IPS-11a (cell line): ENCODE results near the gene CTAG2.
"Not testable (repeated sequence)": the region's sequence is repeated elsewhere in the genome, so short reads cannot be mapped to it uniquely, and the experiment has no call there.

Experiments used
- H3K4me3 ChIP-seq: one replicate; pipeline ENCODE4 v1.5.1; 2013; ENCODE audit warnings: low read depth, low read length, control low read depth

The CTAG2 gene

GRCh38 chrX:154653413-154653812 lies at the start of gene CTAG2:
TSS of gene CTAG2 (minus strand) at chrX:154653579. CDS start at chrX:154653515, 64 bp downstream.
- not testable (repeated sequence) for H3K4me3 ChIP-seq

- H3K4me3 ChIP-seq: no peak overlapping the region
Measured at GRCh38 chrX:154698630-154699248, 45.4 kb upstream of the CTAG2 start.

GRCh38 chrX:154696676-154697045 lies 43.3 kb upstream of the CTAG2 start:
- H3K4me3 ChIP-seq: no peak overlapping the region

DNA sequence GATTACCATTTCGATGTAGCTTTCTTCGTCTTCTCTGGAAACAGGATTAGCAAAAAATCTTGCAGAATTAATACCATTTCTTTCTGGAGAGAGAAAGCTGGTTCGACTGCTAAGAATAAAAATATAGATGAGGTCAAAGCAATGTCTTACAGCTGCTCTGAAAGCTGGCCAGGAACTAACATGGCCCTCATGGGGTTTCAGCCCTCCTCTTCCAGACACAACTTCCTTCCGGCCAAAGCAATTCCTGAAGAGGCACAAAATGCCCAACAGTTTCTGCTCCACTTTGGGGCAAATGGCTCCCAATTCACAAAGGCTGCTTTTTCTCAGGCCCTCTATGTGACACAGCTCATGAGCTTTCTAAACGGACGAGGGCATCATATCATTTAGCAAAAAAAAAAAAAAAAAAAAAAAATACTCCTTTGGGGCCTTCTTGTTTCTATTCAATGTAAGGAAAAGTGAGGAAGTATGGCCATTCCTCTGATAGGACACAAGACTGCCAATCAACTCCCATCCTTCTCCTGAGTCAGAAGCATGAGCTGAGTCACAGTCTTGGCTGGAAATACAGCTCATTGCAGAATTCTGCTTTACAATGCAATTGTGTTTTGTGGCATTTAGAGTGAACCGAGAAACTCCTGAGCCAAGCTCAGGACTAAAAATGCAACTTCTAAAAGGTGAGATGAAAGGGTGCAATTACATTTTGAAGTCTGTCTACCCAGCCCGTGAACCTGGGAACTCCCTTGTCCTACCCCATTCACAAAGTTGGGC lies 42.7 kb upstream of the CTAG2 start:
- H3K4me3 ChIP-seq: no peak overlapping the region

DNA sequence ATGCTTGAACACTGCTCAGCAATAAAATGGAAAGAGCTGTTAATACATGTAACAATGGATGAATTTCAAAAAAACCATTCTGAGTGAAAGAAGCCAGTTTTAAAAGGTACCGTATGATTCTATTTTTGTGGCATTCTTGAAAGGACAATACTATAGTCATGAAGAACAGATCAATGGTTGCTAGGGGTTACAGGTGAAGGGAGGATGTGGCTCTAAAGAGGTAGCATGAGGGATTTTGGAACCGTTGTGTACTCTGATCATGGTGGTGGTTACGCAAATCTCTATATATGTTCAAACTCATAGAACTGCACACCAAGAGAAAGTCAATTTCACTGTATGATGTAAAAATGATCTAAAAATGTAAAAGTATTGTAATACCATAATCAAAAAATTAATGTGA lies 40.0 kb upstream of the CTAG2 start:
- no peak overlapping the region for H3K4me3 ChIP-seq

DNA sequence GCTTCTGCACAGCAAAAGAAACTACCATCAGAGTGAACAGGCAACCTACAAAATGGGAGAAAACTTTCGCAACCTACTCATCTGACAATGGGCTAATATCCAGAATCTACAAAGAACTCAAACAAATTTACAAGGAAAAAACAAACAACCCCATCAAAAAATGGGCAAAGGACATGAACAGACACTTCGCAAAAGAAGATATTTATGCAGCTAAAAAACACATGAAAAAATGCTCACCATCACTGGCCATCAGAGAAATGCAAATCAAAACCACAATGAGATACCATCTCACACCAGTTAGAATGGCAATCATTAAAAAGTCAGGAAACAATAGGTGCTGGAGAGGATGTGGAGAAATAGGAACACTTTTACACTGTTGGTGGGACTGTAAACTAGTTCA lies 37.1 kb upstream of the CTAG2 start:
- H3K4me3 ChIP-seq: not testable (repeated sequence)

- not testable (repeated sequence) for H3K4me3 ChIP-seq
Measured at GRCh38 chrX:154672084-154672483, 18.7 kb upstream of the CTAG2 start.

DNA sequence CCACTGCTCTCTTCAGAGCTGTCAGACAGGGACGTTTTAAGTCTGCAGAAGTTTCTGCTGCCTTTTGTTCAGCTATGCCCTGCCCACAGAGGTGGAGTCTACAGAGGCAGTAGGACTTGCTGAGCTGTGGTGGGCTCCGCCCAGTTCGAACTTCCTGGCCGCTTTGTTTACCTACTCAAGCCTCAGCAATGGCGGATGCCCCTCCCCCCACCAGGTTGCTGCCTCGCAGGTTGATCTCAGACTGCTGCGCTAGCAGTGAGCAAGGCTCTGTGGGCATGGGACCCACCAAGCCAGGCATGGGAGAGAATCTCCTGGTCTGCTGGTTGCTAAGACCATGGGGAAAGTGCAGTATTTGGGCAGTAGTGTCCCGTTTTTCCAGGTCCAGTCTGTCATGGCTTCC lies 17.5 kb upstream of the CTAG2 start:
- H3K4me3 ChIP-seq: not testable (repeated sequence)

- no peak overlapping the region for H3K4me3 ChIP-seq
Measured at GRCh38 chrX:154661899-154662298, 8.5 kb upstream of the CTAG2 start.

DNA sequence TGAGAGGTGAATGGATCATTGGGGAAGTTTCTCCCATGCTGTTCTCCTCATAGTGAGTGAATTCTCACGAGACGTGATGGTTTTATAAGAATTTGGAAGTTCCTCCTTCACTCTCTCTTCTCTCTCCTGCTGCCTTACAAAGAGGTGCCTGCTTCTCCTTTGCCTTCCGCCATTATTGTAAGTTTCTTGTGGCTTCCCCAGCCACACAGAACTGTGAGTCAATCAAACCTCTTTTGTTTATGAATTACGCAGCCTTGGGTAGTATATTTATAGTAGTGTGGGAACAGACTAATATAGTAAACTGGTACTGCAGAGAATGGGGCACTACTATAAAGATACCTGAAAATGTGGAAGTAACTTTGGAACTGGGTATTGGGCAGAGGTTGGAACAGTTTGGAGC lies 7.8 kb upstream of the CTAG2 start:
- no peak overlapping the region for H3K4me3 ChIP-seq

DNA sequence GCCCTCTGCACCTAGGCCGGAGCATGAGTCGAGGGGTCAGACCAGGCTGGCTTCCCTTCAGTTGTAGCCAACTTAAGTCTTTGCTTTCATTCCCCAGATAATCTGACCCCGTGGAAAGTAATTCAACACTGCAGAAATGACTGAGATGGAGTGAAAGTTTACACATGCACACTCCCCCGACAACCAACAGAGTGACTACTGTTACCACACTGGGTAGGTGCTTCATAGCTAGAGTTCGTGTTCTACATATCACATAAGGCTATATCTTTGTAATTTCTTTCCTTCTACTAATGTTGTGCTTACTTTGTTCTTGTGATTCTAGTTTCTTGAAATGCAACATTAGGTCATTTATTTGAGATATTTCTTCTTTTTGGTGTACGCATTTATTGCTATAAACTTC lies 7.2 kb upstream of the CTAG2 start:
- no peak overlapping the region for H3K4me3 ChIP-seq

DNA sequence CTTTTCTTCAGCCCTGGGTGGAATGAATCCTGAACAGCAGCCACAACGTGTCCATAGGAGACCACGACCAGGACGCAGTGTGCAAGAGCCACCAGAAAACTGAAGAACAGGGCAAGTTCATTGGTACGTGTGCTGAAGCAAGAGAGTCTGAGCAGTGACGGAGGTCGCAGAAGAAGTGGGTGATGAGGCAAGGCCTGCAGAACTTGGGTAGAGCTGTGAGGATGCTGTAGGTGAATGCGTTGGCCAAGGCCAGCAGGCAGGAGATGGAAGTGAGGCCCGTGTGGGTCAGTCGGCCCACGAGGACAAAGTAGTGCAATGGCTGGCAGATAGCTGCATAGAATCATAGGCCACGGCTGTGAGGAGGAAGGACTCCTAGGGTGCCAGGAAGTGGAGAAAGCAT lies 5.6 kb upstream of the CTAG2 start:
- no peak overlapping the region for H3K4me3 ChIP-seq

- no peak overlapping the region for H3K4me3 ChIP-seq
Measured at GRCh38 chrX:154658187-154658586, 4.8 kb upstream of the CTAG2 start.

DNA sequence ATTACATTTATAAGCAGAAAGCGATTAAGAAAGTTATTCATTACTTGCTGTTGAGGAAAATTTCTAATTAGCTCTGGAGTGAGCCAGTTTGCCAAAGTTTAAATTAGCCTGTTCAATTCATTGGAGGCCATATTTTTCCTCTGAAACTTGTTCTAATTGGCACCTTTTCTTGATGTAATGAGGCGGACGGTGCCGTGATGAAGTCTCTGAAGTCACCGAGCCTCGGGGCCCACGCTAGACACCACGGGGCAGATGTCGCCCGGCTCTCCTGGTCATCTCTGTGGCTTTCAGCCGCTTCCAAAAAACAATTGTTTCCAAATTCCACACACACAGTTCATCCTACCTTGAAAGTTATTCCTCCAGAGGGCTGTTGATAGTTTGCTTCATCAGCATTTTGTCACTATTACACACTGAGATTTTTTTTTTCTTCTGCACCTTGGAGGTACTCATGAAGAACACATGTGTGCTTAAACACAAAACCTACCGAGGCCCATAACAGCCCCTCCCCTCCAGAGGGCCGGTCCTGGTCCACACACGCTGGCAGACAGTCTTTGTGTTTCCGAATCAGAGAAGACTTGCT lies 3.9 kb upstream of the CTAG2 start:
- H3K4me3 ChIP-seq: no peak overlapping the region

GRCh38 chrX:154655786-154656185 lies 2.4 kb upstream of the CTAG2 start:
- H3K4me3 ChIP-seq: no peak overlapping the region

DNA sequence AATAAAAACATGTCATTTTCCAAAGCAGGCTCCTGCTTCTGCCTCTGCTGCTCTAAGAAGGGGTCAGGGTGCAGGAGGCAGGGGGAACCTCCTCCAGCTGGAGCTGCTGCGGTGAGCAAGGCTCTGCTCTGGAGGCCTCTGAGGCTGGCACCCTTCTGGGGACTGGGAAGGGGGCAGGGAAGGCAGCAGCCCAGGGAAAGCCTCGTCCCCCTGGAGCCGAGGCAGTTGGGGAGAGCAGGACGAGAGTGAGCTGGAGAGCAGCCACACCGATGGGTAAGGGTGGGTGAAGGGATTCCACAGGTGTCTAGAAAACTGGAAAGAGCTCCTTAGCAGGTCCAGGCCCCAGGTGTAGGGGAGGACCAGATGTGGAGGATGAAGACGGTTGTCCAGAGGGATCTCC lies 2.0 kb upstream of the CTAG2 start:
- no peak overlapping the region for H3K4me3 ChIP-seq

DNA sequence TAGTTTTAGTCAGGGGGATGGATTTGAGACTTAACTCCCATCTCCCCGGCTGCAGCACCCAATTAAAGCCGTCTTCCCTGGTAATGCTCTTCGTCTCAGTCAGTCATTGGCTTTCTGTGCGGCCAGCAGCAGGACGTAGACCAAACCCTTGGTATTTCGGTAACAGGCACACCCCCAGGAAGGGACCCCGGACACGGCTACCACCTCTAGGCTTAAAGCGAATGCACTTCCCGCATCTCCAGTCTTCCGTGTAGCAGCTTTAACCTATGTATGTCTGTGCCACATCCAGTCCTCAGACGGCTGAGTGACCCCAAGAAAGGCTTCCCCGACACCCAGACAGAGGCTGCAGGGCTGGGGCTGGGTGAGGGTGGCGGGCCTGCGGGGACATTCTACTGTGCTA lies 1.5 kb upstream of the CTAG2 start:
- H3K4me3 ChIP-seq: no peak overlapping the region

- no peak overlapping the region for H3K4me3 ChIP-seq
Measured at GRCh38 chrX:154654372-154654771, 993 bp upstream of the CTAG2 start.

DNA sequence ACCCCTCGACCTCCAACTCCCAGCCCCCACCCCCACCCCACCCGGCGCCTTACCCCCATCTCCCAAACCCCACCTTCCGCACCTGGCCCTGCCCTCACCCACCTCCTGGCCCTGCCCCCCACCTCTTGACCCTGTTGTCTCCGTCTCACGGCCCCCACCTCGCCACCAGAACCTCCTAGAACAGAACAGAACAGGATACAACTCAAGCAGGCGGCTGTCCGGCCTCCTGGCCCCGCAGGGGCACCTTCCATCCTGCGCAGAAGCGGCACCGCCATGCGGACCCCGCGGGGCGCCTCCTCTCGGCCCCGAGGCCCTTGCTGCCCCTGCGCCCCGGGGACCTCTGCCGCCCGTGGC lies 354 bp downstream of the CTAG2 start:
- no peak overlapping the region for H3K4me3 ChIP-seq

DNA sequence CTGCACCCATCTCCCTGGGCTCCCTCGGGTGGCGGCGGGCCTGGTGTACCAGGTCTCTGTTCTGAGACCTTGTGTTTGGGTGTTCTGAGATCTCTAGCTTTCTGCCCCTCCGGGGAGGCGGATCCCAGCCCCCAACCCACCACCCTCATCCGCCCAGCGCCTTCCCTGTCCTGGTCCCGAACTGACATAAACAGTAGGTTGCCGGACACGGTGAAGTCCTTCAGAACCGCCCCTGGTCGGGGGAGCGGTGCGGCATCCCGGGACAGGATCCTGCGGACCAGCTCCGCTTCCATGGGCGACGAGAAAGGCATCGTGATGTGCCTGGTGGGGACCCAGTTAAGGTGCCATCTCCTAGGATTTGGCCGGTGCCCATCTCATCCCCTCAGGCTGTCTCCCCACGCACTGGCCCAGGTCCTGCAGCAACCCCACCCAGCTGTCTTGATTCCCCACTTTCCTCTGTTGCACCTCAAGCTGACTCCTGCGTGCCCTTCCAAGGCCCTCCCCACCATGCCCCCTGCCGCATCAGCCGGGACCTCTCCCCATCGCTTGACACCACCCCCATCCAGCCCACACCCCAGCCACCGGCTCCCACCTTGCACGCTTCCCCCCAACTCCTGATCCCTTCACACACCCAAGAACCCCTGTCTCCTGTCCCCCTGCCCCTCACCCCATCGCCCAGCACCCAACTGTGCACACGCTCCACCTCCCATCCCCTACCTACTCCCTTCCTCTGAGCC lies 900 bp downstream of the CTAG2 start:
- H3K4me3 ChIP-seq: no peak overlapping the region

DNA sequence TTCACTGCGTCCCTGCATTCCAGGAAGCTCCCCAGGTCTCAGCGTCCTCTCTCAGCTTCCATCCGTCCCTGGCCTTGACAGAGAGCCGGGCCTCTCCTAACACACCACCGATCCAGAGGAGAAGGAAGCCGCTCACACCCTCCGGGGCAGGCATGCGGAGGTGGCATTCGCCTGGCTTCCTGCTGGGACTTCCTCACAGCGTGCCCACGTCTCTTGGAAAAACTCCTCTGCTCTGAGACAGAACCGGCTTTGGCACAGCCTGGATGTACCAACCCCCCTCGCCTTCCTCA lies 3.2 kb downstream of the CTAG2 start:
- H3K4me3 ChIP-seq: no peak overlapping the region
